Brain microvascular endothelial cell (primary cell): ENCODE measurements around the gene PIK3R6.

Experiments
- DNase-seq: peaks from one replicate; pipeline ENCODE4 v3.0.0-alpha.2; 2020
- H3K27ac ChIP-seq: fragments of 250-450 bp; sonication (Bioruptor Pico); 2 replicates; pipeline ENCODE4 v1.5.1; 2020; ENCODE audit warnings: mild to moderate bottlenecking, moderate library complexity
- H3K27me3 ChIP-seq: fragments of 250-450 bp; sonication (Bioruptor Pico); replicated peaks from 2 replicates; pipeline ENCODE4 v1.5.1; 2020; ENCODE audit warnings: mild to moderate bottlenecking
- H3K36me3 ChIP-seq: fragments of 250-450 bp; sonication (Bioruptor Pico); replicated peaks from 2 replicates; pipeline ENCODE4 v1.5.1; 2020; ENCODE audit warnings: mild to moderate bottlenecking
- H3K4me3 ChIP-seq: 2 replicates; pipeline ENCODE4 v1.5.1; 2011; ENCODE audit warnings: low read depth, mild to moderate bottlenecking, control low read depth, low read length, moderate library complexity
- CTCF ChIP-seq: IDR thresholded peaks from 2 replicates; pipeline ENCODE4 v1.5.1; 2011; ENCODE audit warnings: low read depth, mild to moderate bottlenecking, moderate library complexity, low read length, control low read depth, inconsistent platforms; ENCODE audit errors: missing control alignments
- in situ Hi-C: cut with HindIII; loops from 2 replicates; pipeline ENCODE4 v1.10.0; 2017; ENCODE audit warnings: low sequenced_read_pairs, low pct_ligation_motif_present

Gene PIK3R6

GRCh38 chr17:8828517-8828875 is 39.0 kb downstream of the PIK3R6 start:
- H3K27me3 ChIP-seq: no peaks in the 10 kb centered on the region
- H3K27ac ChIP-seq: no peak overlapping the region
- H3K36me3 ChIP-seq: no peaks in the 10 kb centered on the region
- no peak for DNase-seq
- TF ChIP-seq CTCF: no peak
- H3K4me3 ChIP-seq: no peak overlapping the region
- in situ Hi-C loops: no loop called here

GRCh38 chr17:8826808-8827435 is 40.6 kb downstream of the PIK3R6 start:
- in situ Hi-C loops: no loop called here
- DNase-seq: no peak
- no peak overlapping the region for H3K4me3 ChIP-seq
- H3K27ac ChIP-seq: no peak overlapping the region
- H3K27me3 ChIP-seq: no peaks in the 10 kb centered on the region
- no peaks in the 10 kb centered on the region for H3K36me3 ChIP-seq
- TF ChIP-seq CTCF: no peak

GRCh38 chr17:8825802-8826201 is 41.7 kb downstream of the PIK3R6 start:
- no peak overlapping the region for H3K4me3 ChIP-seq
- in situ Hi-C loops: no loop called here
- DNase-seq: no peak
- no peak for TF ChIP-seq CTCF
- H3K36me3 ChIP-seq: no peaks in the 10 kb centered on the region
- H3K27me3 ChIP-seq: no peaks in the 10 kb centered on the region
- no peak overlapping the region for H3K27ac ChIP-seq

- in situ Hi-C loops: no loop called here
- Histone ChIP-seq H3K27me3 (no peaks in the 10 kb centered on the region), H3K36me3 (no peaks in the 10 kb centered on the region), H3K27ac (no peak overlapping the region), H3K4me3 (no peak overlapping the region)
- no peak for DNase-seq
- TF ChIP-seq CTCF: no peak
Measured at GRCh38 chr17:8823279-8823678, 44.2 kb downstream of the PIK3R6 start.

- no peak for DNase-seq
- Histone ChIP-seq H3K36me3 (no peaks in the 10 kb centered on the region), H3K4me3 (no peak overlapping the region), H3K27ac (no peak overlapping the region), H3K27me3 (no peaks in the 10 kb centered on the region)
- TF ChIP-seq CTCF: no peak
- in situ Hi-C loops: no loop called here
Measured at GRCh38 chr17:8822401-8823035, 45.0 kb downstream of the PIK3R6 start.
